Smooth muscle cell (in vitro differentiated cells): ENCODE measurements around the gene PPFIBP1. TPM values are rescaled to one million over a fixed set of nuclear protein-coding genes. Genes with fewer than 3 reads are reported as not detected.

Experiments used
- DNase-seq: peaks from one replicate; lab custom pipeline; 2025; ENCODE audit not compliant: unreplicated experiment; lab: John Stamatoyannopoulos, UW
- H2AFZ ChIP-seq: fragments of 200-600 bp; sonication (generic); 2 replicates; pipeline ENCODE4 v1.6.0; 2016; ENCODE audit warnings: antibody characterized with exemption, low read depth, mild to moderate bottlenecking
- H3F3A ChIP-seq: fragments of 200-600 bp; sonication (generic); 2 replicates; pipeline ENCODE4 v1.6.0; 2017; ENCODE audit warnings: antibody characterized with exemption, low read depth
- H3K27ac ChIP-seq: fragments of 200-600 bp; sonication (generic); 2 replicates; pipeline ENCODE4 v1.5.1; 2016; ENCODE audit warnings: low read depth, mild to moderate bottlenecking
- H3K27me3 ChIP-seq: fragments of 200-600 bp; sonication (generic); 2 replicates; pipeline ENCODE4 v1.6.1; 2016; ENCODE audit warnings: low read depth, mild to moderate bottlenecking
- H3K36me3 ChIP-seq: fragments of 200-600 bp; sonication (generic); 2 replicates; pipeline ENCODE4 v1.5.1; 2016; ENCODE audit warnings: low read depth
- H3K4me1 ChIP-seq: fragments of 200-600 bp; sonication (generic); 2 replicates; pipeline ENCODE4 v1.5.1; 2016; ENCODE audit warnings: low read depth
- H3K4me2 ChIP-seq: fragments of 200-600 bp; sonication (generic); 2 replicates; pipeline ENCODE4 v1.6.0; 2016; ENCODE audit warnings: mild to moderate bottlenecking
- H3K4me3 ChIP-seq: fragments of 200-600 bp; sonication (generic); 2 replicates; pipeline ENCODE4 v1.5.1; 2016; ENCODE audit warnings: mild to moderate bottlenecking
- H3K79me2 ChIP-seq: fragments of 200-600 bp; sonication (generic); 2 replicates; pipeline ENCODE4 v1.6.0; 2016; ENCODE audit warnings: low read depth, mild to moderate bottlenecking
- H3K9ac ChIP-seq: fragments of 200-600 bp; sonication (generic); 2 replicates; pipeline ENCODE4 v1.6.0; 2016; ENCODE audit warnings: low read depth
- H3K9me3 ChIP-seq: fragments of 200-600 bp; sonication (generic); replicated peaks from 2 replicates; pipeline ENCODE4 v1.5.1; 2016; ENCODE audit warnings: low read depth
- H4K20me1 ChIP-seq: fragments of 200-600 bp; sonication (generic); 2 replicates; pipeline ENCODE4 v1.6.0; 2016; ENCODE audit warnings: low read depth
- CTCF ChIP-seq: fragments of 200-600 bp; sonication (generic); IDR thresholded peaks from 2 replicates; pipeline ENCODE4 v1.5.1; 2017; ENCODE audit warnings: borderline replicate concordance, mild to moderate bottlenecking, antibody characterized with exemption; ENCODE audit not compliant: insufficient read depth, poor library complexity, severe bottlenecking
- WGBS: methylation state at CpG from one replicate; pipeline ENCODE4 v1.1.7; 2016; ENCODE audit warnings: low lambda C conversion rate; 5-methylcytosine and 5-hydroxymethylcytosine counted together
- polyA plus RNA-seq: library from polyadenylated mRNA; unstranded; fragments of >200 nt; fragmentation: Nextera tagmentation; extraction: Ambion mirVana; gene quantifications from 2 replicates; pipeline ENCODE4 v1.2.1, GENCODE V29; 2016
- total RNA-seq: library from RNA; depleted of rRNA; stranded (reverse); fragments of >200 nt; gene quantifications from 2 replicates; pipeline ENCODE4 v1.2.3, GENCODE V29; 2014

Gene PPFIBP1
- total and polyA plus RNA-seq, 2 experiments from 2014 or later: 45.7 to 150 TPM

- H3K4me1 ChIP-seq: no peaks in the 10 kb centered on the region
- 98% methylated on average over 3 of the region's 3 CpGs for WGBS
- peaks cover 51% of the 10 kb centered on the region for H3K36me3 ChIP-seq
- no peaks in the 10 kb centered on the region for H4K20me1 ChIP-seq
- peaks cover 4% of the 10 kb centered on the region for H3F3A ChIP-seq
- H3K9ac ChIP-seq: no peak overlapping the region
- no peak overlapping the region for H3K27ac ChIP-seq
- no peaks in the 10 kb centered on the region for H3K79me2 ChIP-seq
- no peak overlapping the region for H3K4me3 ChIP-seq
- no peak for DNase-seq
- no peak overlapping the region for H3K4me2 ChIP-seq
- H3K9me3 ChIP-seq: no peaks in the 10 kb centered on the region
- H3K27me3 ChIP-seq: no peaks in the 10 kb centered on the region
- no peak for TF ChIP-seq CTCF
- H2AFZ ChIP-seq: no peak overlapping the region
These were observed 164.7 kb downstream of the PPFIBP1 start for GRCh38 chr12:27688671-27689070.

- no peak for DNase-seq
- no peaks in the 10 kb centered on the region for H4K20me1 ChIP-seq
- H3K36me3 ChIP-seq: peaks cover 57% of the 10 kb centered on the region
- no peak overlapping the region for H3K4me3 ChIP-seq
- no peaks in the 10 kb centered on the region for H3K4me1 ChIP-seq
- H3K27ac ChIP-seq: no peak overlapping the region
- H3K9ac ChIP-seq: no peak overlapping the region
- no peak for TF ChIP-seq CTCF
- H3F3A ChIP-seq: peaks cover 3% of the 10 kb centered on the region
- WGBS: 95% methylated on average over 13 of the region's 13 CpGs
- no peaks in the 10 kb centered on the region for H3K27me3 ChIP-seq
- H3K79me2 ChIP-seq: no peaks in the 10 kb centered on the region
- H3K4me2 ChIP-seq: no peak overlapping the region
- H3K9me3 ChIP-seq: no peaks in the 10 kb centered on the region
- no peak overlapping the region for H2AFZ ChIP-seq
These were observed 165.7 kb downstream of the PPFIBP1 start for GRCh38 chr12:27689558-27690180.

- Histone ChIP-seq H3K27me3 (no peaks in the 10 kb centered on the region), H3K4me2 (no peak overlapping the region), H3K9me3 (no peaks in the 10 kb centered on the region), H3K9ac (no peak overlapping the region), H3K4me1 (no peaks in the 10 kb centered on the region), H3F3A (no peaks in the 10 kb centered on the region), H3K79me2 (no peaks in the 10 kb centered on the region), H3K4me3 (no peak overlapping the region), H4K20me1 (no peaks in the 10 kb centered on the region), H2AFZ (no peak overlapping the region), H3K27ac (no peak overlapping the region), H3K36me3 (peaks cover 44% of the 10 kb centered on the region)
- no peak for DNase-seq
- TF ChIP-seq CTCF: no peak
- WGBS: 99% methylated on average over 2 of the region's 2 CpGs
These were observed 169.4 kb downstream of the PPFIBP1 start for GRCh38 chr12:27693403-27693802.

GRCh38 chr12:27695556-27696292 is 171.7 kb downstream of the PPFIBP1 start:
- no peak overlapping the region for H2AFZ ChIP-seq
- H3K9me3 ChIP-seq: no peaks in the 10 kb centered on the region
- no peak overlapping the region for H3K27ac ChIP-seq
- no peak for TF ChIP-seq CTCF
- DNase-seq: no peak
- peaks cover 30% of the 10 kb centered on the region for H3K36me3 ChIP-seq
- H3K4me2 ChIP-seq: no peak overlapping the region
- no peaks in the 10 kb centered on the region for H3K4me1 ChIP-seq
- no peak overlapping the region for H3K9ac ChIP-seq
- no peaks in the 10 kb centered on the region for H3F3A ChIP-seq
- no peak overlapping the region for H3K4me3 ChIP-seq
- no peaks in the 10 kb centered on the region for H4K20me1 ChIP-seq
- H3K27me3 ChIP-seq: no peaks in the 10 kb centered on the region
- WGBS: 96% methylated on average over 6 of the region's 6 CpGs
- H3K79me2 ChIP-seq: no peaks in the 10 kb centered on the region
